ENCODE measurements around the gene DIAPH2.
"Not testable (repeated sequence)": the region's sequence is repeated elsewhere in the genome, so short reads cannot be mapped to it uniquely, and the experiment has no call there.

Gene DIAPH2

DNA sequence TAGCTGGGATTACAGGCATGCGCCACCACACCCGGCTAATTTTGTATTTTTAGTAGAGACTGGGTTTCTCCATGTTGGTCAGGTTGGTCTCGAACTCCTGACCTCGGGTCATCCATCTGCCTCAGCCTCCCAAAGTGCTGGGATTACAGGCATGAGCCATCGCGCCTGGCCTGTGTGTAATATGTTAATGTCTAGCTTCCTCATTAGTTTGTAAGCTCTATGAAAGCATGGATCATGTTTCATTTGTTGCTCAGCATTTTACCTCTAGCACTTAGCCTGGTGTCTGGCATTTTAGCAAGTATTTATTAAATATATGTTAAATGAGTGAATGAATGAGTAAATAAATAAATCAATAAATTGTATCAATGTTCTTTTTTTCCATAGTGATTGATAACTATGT lies 29.8 kb downstream of the DIAPH2 start:
- not testable (repeated sequence) for H3K27me3 ChIP-seq (ENCODE audit: control insufficient read depth, insufficient read depth, low read length); H3K27ac ChIP-seq (ENCODE audit: low read depth, low read length); H3K36me3 ChIP-seq (ENCODE audit: control insufficient read depth, insufficient read depth, low read length); H3K4me3 ChIP-seq (ENCODE audit: low read depth, low read length); H3K9me3 ChIP-seq (ENCODE audit: control insufficient read depth, insufficient read depth, low read depth, low read length); H3K9ac ChIP-seq (ENCODE audit: low read length)
- peaks cover 13% of the 10 kb centered on the region for H3K4me1 ChIP-seq (ENCODE audit: control insufficient read depth, insufficient read depth, low read length)

DNA sequence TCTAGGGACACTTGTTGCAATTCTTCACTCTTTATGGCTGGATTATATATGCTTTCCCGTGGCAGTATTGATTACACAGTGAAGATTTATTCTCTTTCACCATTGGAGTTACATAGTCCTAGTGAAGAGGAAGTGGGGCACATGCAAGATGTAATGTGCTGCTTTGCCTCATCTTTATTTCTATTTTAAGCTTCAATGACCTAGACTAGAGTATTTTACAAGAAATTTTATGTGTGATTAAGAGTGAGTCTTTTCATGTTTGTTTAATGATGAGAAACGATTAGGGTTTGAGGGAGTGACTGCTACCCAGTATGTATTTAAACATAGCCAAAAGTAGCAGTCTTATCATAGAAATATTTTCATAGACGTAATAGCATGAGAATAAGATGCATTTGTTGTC lies 30.8 kb downstream of the DIAPH2 start:
- H3K9me3 ChIP-seq (ENCODE audit: control insufficient read depth, insufficient read depth, low read depth, low read length): peaks cover 14% of the 10 kb centered on the region
- peaks cover 2% of the 10 kb centered on the region; the same call in 1 of the 2 replicates for H3K4me1 ChIP-seq (ENCODE audit: control insufficient read depth, insufficient read depth, low read length)
- H3K36me3 ChIP-seq (ENCODE audit: control insufficient read depth, insufficient read depth, low read length): no peaks in the 10 kb centered on the region
- no peaks in the 10 kb centered on the region for H3K27me3 ChIP-seq (ENCODE audit: control insufficient read depth, insufficient read depth, low read length)
- no peak overlapping the region for H3K9ac ChIP-seq (ENCODE audit: low read length)
- no peak overlapping the region for H3K4me3 ChIP-seq (ENCODE audit: low read depth, low read length)
- no peak overlapping the region for H3K27ac ChIP-seq (ENCODE audit: low read depth, low read length)

DNA sequence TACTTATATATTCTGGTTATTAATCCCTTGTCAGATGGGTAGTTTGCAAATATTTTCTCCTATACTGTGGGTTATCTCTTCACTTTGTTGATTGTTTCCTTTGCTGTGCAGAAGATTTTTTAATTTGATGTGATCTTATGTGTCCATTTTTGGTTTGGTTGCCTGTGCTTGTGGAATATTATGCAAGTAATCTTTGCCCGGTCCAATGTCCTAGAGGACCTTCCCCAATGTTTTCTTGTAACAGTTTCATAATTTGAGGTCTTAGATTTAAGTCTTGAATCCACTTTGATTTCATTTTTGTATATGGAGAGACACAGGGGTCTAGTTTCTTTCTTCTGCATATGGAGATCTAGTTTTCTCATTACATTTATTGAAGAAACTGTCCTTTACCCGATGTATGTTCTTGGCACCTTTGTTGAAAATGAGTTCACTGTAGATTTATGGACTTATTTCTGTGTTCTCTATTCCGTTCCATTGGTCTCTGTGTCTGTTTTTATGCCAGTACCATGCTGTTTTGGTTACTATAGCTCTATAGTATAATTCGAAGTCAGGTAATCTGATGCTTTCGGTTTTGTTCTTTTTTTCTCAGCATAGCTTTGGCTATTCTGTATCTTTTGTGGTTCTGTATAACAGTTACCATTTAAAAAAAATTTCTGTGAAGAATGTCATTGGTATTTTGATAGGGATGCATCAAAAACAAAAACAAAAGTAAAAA lies 34.7 kb downstream of the DIAPH2 start:
- Histone ChIP-seq H3K9ac (ENCODE audit: low read length) (no peak overlapping the region), H3K36me3 (ENCODE audit: control insufficient read depth, insufficient read depth, low read length) (no peaks in the 10 kb centered on the region), H3K4me1 (ENCODE audit: control insufficient read depth, insufficient read depth, low read length) (no peaks in the 10 kb centered on the region), H3K9me3 (ENCODE audit: control insufficient read depth, insufficient read depth, low read depth, low read length) (peaks cover 10% of the 10 kb centered on the region), H3K27ac (ENCODE audit: low read depth, low read length) (no peak overlapping the region), H3K4me3 (ENCODE audit: low read depth, low read length) (no peak overlapping the region), H3K27me3 (ENCODE audit: control insufficient read depth, insufficient read depth, low read length) (no peaks in the 10 kb centered on the region)

DNA sequence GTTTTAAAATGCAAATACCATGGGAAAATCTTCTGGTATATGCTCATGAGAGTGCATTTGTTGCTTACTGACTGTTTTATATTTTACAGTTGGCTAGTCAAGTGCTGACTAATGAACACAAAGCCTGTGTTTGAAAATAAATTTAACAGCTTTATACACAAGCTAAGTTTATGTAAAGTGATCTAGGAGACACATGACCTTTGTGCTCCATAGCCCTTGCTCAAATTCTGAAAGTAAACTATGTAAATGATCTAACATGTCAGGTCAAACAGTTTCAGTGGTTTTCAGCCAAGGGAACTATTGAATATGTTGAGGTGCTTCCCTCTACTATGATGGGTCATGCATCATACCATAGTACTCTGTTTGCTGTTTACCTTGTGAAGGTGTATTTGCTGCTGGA lies 36.7 kb downstream of the DIAPH2 start:
- Histone ChIP-seq H3K36me3 (ENCODE audit: control insufficient read depth, insufficient read depth, low read length) (no peaks in the 10 kb centered on the region), H3K4me1 (ENCODE audit: control insufficient read depth, insufficient read depth, low read length) (peaks cover 2% of the 10 kb centered on the region; the same call in 1 of the 2 replicates), H3K9ac (ENCODE audit: low read length) (no peak overlapping the region), H3K27ac (ENCODE audit: low read depth, low read length) (no peak overlapping the region), H3K9me3 (ENCODE audit: control insufficient read depth, insufficient read depth, low read depth, low read length) (peaks cover 10% of the 10 kb centered on the region), H3K27me3 (ENCODE audit: control insufficient read depth, insufficient read depth, low read length) (no peaks in the 10 kb centered on the region; the same call in 1 of the 2 replicates), H3K4me3 (ENCODE audit: low read depth, low read length) (no peak overlapping the region)

DNA sequence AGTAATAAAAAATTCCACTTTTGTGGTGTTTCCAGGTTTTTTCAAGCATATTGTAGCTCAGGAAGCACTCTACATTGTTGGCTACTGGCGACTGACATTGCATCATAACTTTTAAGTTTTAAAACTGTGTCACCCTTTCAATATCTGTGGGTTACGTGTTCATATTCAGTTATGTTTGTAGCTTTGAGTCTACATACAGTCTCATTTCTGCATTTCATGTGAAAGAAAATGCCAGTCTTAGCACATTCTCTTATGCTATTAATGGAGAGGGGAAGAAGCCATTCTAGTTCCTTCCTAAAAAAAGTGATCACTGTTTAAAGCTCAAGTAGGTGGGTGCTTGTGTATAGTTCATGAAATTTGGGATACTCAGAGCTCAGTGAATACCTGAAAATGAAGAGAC lies 38.1 kb downstream of the DIAPH2 start:
- H3K27ac ChIP-seq (ENCODE audit: low read depth, low read length): no peak overlapping the region
- no peak overlapping the region for H3K4me3 ChIP-seq (ENCODE audit: low read depth, low read length)
- no peaks in the 10 kb centered on the region; the same call in 1 of the 2 replicates for H3K27me3 ChIP-seq (ENCODE audit: control insufficient read depth, insufficient read depth, low read length)
- no peak overlapping the region for H3K9ac ChIP-seq (ENCODE audit: low read length)
- H3K9me3 ChIP-seq (ENCODE audit: control insufficient read depth, insufficient read depth, low read depth, low read length): peaks cover 10% of the 10 kb centered on the region
- peaks cover 5% of the 10 kb centered on the region; the same call in 1 of the 2 replicates for H3K4me1 ChIP-seq (ENCODE audit: control insufficient read depth, insufficient read depth, low read length)
- H3K36me3 ChIP-seq (ENCODE audit: control insufficient read depth, insufficient read depth, low read length): no peaks in the 10 kb centered on the region

DNA sequence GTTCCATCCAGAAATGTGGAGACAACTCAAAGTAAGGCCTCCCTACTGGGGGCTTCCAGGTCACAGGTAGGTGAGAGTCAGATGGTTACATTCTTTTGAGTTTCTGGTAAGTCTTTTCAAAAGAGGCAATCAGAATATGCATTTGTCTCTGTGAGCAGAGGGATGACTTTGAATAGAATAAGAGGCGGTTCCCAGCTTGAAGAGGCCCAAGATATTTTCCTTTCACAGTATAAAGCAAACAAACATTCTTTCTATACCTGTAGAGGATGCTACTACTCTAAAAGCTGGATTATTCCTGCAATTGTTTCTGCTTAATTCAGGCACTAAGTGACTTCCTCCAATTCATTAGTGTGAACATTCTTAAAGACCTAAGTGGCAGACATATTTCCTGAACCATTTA lies 44.4 kb downstream of the DIAPH2 start:
- Histone ChIP-seq H3K4me3 (ENCODE audit: low read depth, low read length) (no peak overlapping the region), H3K36me3 (ENCODE audit: control insufficient read depth, insufficient read depth, low read length) (no peaks in the 10 kb centered on the region), H3K27me3 (ENCODE audit: control insufficient read depth, insufficient read depth, low read length) (no peaks in the 10 kb centered on the region; the same call in 1 of the 2 replicates), H3K9me3 (ENCODE audit: control insufficient read depth, insufficient read depth, low read depth, low read length) (no peaks in the 10 kb centered on the region), H3K9ac (ENCODE audit: low read length) (peak overlapping the region; percentile 29), H3K4me1 (ENCODE audit: control insufficient read depth, insufficient read depth, low read length) (peaks cover 41% of the 10 kb centered on the region), H3K27ac (ENCODE audit: low read depth, low read length) (no peak overlapping the region)

DNA sequence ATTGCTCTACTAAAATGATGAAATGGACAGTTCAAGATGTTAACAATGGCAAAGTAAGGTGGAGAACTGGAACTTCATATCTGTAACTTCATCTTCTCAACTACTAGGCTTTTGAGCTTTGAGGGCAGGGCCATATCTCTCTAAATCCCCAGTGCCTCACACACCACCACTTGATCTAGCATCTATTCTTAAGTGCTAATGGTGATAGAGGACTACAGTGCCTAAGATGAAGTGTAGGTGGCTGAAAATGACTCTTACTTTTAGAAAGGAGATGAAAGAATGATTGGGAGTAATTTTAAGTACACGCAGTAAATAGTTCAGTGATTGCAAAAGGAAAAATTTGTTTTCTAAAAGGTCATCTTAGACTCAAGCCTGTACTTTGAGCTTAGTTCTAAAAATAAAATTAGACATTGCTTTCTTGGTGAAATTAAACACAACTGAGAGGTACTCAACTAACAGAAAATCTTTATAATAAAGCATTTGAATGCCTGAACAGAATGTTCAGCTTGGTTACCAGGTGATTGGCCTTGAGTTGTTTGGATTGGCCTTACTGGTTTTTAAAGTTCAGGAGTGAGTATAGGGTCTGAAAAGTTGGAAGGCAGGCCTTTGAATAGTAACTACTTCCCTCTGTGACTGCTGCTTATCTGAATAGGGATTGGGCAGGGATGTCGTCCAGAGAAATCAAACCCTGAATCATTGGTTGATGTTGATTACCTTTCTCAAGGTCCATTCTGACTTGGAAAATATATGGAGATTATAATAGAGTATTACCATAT lies 45.4 kb downstream of the DIAPH2 start:
- H3K27me3 ChIP-seq (ENCODE audit: control insufficient read depth, insufficient read depth, low read length): no peaks in the 10 kb centered on the region; the same call in 1 of the 2 replicates
- H3K27ac ChIP-seq (ENCODE audit: low read depth, low read length): peak overlapping the region; percentile 5; the same call in 1 of the 2 replicates
- H3K36me3 ChIP-seq (ENCODE audit: control insufficient read depth, insufficient read depth, low read length): no peaks in the 10 kb centered on the region
- H3K9ac ChIP-seq (ENCODE audit: low read length): peak overlapping the region; percentile 5
- no peaks in the 10 kb centered on the region for H3K9me3 ChIP-seq (ENCODE audit: control insufficient read depth, insufficient read depth, low read depth, low read length)
- H3K4me3 ChIP-seq (ENCODE audit: low read depth, low read length): no peak overlapping the region
- peaks cover 41% of the 10 kb centered on the region for H3K4me1 ChIP-seq (ENCODE audit: control insufficient read depth, insufficient read depth, low read length)

DNA sequence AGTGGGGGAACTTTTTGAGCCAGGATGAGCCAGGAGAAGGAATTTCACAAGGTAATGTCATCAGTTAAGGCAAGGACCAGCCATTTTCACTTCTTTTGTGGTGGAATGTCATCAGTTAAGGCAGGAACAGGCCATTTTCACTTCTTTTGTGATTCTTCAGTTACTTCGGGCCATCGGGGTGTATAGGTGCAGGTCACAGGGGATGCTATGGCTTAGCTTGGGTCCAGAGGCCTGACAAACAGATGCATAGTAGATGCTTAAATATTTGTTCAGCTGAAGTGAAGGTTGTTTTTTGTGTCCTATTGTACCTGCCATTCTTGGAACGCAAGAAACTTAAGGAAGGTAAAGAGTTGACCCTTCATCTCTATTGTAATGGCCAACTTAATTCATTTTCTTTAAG lies 46.4 kb downstream of the DIAPH2 start:
- not testable (repeated sequence) for H3K9me3 ChIP-seq (ENCODE audit: control insufficient read depth, insufficient read depth, low read depth, low read length); H3K4me3 ChIP-seq (ENCODE audit: low read depth, low read length); H3K9ac ChIP-seq (ENCODE audit: low read length); H3K27me3 ChIP-seq (ENCODE audit: control insufficient read depth, insufficient read depth, low read length); H3K36me3 ChIP-seq (ENCODE audit: control insufficient read depth, insufficient read depth, low read length)
- H3K4me1 ChIP-seq (ENCODE audit: control insufficient read depth, insufficient read depth, low read length): peaks cover 39% of the 10 kb centered on the region
- H3K27ac ChIP-seq (ENCODE audit: low read depth, low read length): peak overlapping the region; percentile 42; the same call in 1 of the 2 replicates

DNA sequence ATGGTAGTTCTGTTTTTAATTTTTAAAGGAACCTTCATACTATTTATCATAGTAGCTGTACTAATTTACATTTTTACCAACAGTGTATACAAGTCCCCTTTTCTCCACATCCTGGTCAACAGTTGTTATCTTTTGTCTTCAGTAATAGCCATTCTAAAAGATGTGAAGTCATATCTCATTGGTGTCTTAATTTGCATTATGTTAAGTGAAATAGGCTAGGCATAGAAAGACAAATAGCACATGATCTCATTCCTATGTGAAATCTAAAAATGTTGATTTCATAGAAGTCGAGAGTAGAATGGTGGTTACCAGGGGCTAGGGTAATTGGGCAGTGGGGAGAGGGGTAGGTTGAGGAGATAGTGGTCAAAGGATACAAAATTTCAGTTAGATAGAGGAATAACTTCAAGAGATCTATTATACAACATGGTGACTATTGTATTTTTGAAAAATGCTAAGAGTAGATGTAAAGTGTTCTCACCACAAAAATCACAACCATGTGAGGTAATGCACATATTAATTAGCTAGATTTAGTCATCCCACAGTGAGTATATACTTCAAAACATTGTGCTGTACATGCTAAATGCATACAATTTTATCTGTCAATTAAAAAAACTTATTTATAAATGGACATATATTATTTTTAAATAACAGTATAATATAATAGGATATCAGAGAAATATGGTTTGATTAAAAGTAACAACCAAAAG lies 58.9 kb downstream of the DIAPH2 start:
- Histone ChIP-seq H3K9ac (ENCODE audit: low read length) (no peak overlapping the region), H3K4me1 (ENCODE audit: control insufficient read depth, insufficient read depth, low read length) (no peaks in the 10 kb centered on the region), H3K9me3 (ENCODE audit: control insufficient read depth, insufficient read depth, low read depth, low read length) (no peaks in the 10 kb centered on the region), H3K4me3 (ENCODE audit: low read depth, low read length) (no peak overlapping the region), H3K27me3 (ENCODE audit: control insufficient read depth, insufficient read depth, low read length) (no peaks in the 10 kb centered on the region), H3K36me3 (ENCODE audit: control insufficient read depth, insufficient read depth, low read length) (peaks cover 6% of the 10 kb centered on the region; the same call in 1 of the 2 replicates), H3K27ac (ENCODE audit: low read depth, low read length) (no peak overlapping the region)

DNA sequence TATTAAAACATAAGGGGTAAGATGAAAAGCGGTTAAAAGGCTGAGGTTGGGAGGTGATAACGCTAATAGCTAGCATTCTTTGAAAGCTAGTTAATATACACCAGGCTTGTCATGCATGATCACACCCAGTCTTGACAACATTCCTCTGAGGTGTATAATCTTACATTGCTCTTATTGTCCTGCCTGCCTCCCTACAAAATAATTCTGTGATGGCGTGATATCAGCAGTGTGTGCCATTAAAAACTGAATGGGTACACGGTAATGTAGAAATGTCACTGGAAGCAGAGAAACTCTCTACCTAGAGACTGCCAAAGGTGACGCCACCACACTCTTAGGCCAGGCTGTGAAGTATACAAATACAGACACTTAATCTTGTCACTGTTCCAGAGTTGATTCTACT lies 68.1 kb downstream of the DIAPH2 start:
- Histone ChIP-seq H3K27ac (ENCODE audit: low read depth, low read length) (no peak overlapping the region), H3K36me3 (ENCODE audit: control insufficient read depth, insufficient read depth, low read length) (no peaks in the 10 kb centered on the region), H3K4me3 (ENCODE audit: low read depth, low read length) (no peak overlapping the region), H3K27me3 (ENCODE audit: control insufficient read depth, insufficient read depth, low read length) (no peaks in the 10 kb centered on the region), H3K9me3 (ENCODE audit: control insufficient read depth, insufficient read depth, low read depth, low read length) (no peaks in the 10 kb centered on the region), H3K4me1 (ENCODE audit: control insufficient read depth, insufficient read depth, low read length) (no peaks in the 10 kb centered on the region), H3K9ac (ENCODE audit: low read length) (no peak overlapping the region)

DNA sequence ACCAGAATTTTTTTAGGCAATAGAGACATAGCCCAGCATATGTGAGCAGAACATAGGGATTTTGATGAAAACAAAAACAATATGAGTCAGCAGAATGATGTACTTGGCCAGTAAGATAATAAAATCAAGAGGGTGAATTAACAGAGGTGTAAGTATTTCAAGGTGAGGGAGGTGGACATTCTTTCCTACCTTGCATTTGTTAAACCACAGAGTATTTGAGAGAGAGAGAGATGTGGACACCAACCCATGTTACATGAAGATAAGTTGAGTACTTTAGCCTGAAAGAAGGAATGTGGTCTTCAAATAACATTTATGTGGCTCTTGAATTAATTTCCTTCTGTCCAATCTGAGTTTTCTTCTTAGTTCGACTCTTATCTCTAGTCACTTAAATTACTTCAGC lies 68.6 kb downstream of the DIAPH2 start:
- H3K36me3 ChIP-seq (ENCODE audit: control insufficient read depth, insufficient read depth, low read length): no peaks in the 10 kb centered on the region
- no peak overlapping the region for H3K9ac ChIP-seq (ENCODE audit: low read length)
- H3K27me3 ChIP-seq (ENCODE audit: control insufficient read depth, insufficient read depth, low read length): no peaks in the 10 kb centered on the region
- no peaks in the 10 kb centered on the region for H3K4me1 ChIP-seq (ENCODE audit: control insufficient read depth, insufficient read depth, low read length)
- no peaks in the 10 kb centered on the region for H3K9me3 ChIP-seq (ENCODE audit: control insufficient read depth, insufficient read depth, low read depth, low read length)
- H3K4me3 ChIP-seq (ENCODE audit: low read depth, low read length): no peak overlapping the region
- H3K27ac ChIP-seq (ENCODE audit: low read depth, low read length): no peak overlapping the region

All from HUES6 (cell line).